Measurements from ENCODE around the gene STAB1.

GRCh38 chr3:52511509-52511908 lies 16.4 kb downstream of the STAB1 start:
- TF ChIP-seq POLR2A (IDR thresholded peaks at IDR 0.05; ENCODE audit: low read length) (no peak), GATA1 (IDR thresholded peaks at IDR 0.05; ENCODE audit: low read depth, low read length) (no peak)

Data from erythroblast (primary cell).